Fibroblast of lung (primary cell): ENCODE data around the gene SLC35A1. TPM values are rescaled to one million over a fixed set of nuclear protein-coding genes. Genes with fewer than 3 reads are reported as not detected.

Experiments used
- DNase-seq, 2 donors: peaks; one replicate each; pipeline versions ENCODE4 v3.0.0 to v3.0.0-alpha.2; 2010; ENCODE audit warnings: low read depth in 2 of 2
- H2AFZ ChIP-seq: 2 replicates; pipeline ENCODE4 v1.5.1; 2012; ENCODE audit warnings: low read length, control low read depth, inconsistent platforms
- H3K27ac ChIP-seq: 2 replicates; pipeline ENCODE4 v1.5.1; 2011; ENCODE audit warnings: low read length, control low read depth; ENCODE audit not compliant: insufficient read depth
- H3K27me3 ChIP-seq: 2 replicates; pipeline ENCODE4 v1.5.1; 2011; ENCODE audit warnings: mild to moderate bottlenecking, low read length; ENCODE audit not compliant: control insufficient read depth, insufficient read depth
- H3K36me3 ChIP-seq: 2 replicates; pipeline ENCODE4 v1.5.1; 2011; ENCODE audit warnings: low read length; ENCODE audit not compliant: control insufficient read depth, insufficient read depth
- H3K4me1 ChIP-seq: 2 replicates; pipeline ENCODE4 v1.5.1; 2011; ENCODE audit warnings: low read length; ENCODE audit not compliant: control insufficient read depth, insufficient read depth; ENCODE audit errors: extremely low read depth
- H3K4me2 ChIP-seq: 2 replicates; pipeline ENCODE4 v1.5.1; 2011; ENCODE audit warnings: low read length, control low read depth; ENCODE audit not compliant: insufficient read depth; ENCODE audit errors: extremely low read depth
- H3K4me3 ChIP-seq, 4 experiments: fragments of 200-600 bp in 1 of 4; sonication (generic) in 1 of 4; replicated peaks in 1 of 4; 2 replicates each; pipeline ENCODE4 v1.5.1; 2011 to 2016; ENCODE audit warnings: low read length in 4 of 4, low read depth in 3 of 4, mild to moderate bottlenecking in 3 of 4, control low read depth in 2 of 4, inconsistent platforms in 1 of 4, mixed read lengths in 1 of 4; ENCODE audit not compliant: insufficient read depth in 1 of 4; ENCODE audit errors: control extremely low read depth in 1 of 4
- H3K79me2 ChIP-seq: 2 replicates; pipeline ENCODE4 v1.5.1; 2012; ENCODE audit warnings: mild to moderate bottlenecking, low read length, inconsistent platforms; ENCODE audit not compliant: control insufficient read depth, insufficient read depth
- H3K9ac ChIP-seq: 2 replicates; pipeline ENCODE4 v1.5.1; 2011; ENCODE audit warnings: mild to moderate bottlenecking, low read length, control low read depth; ENCODE audit not compliant: insufficient read depth
- H3K9me3 ChIP-seq: 2 replicates; pipeline ENCODE4 v1.5.1; 2012; ENCODE audit warnings: low read depth, low read length; ENCODE audit not compliant: control insufficient read depth, insufficient read depth
- H4K20me1 ChIP-seq: 2 replicates; pipeline ENCODE4 v1.5.1; 2011; ENCODE audit warnings: low read length; ENCODE audit not compliant: control insufficient read depth, insufficient read depth; ENCODE audit errors: extremely low read depth
- EZH2 ChIP-seq: IDR thresholded peaks from 2 replicates; pipeline ENCODE4 v1.5.1; 2012; ENCODE audit warnings: low read length, control low read depth, mild to moderate bottlenecking; ENCODE audit errors: missing control alignments
- polyA plus RNA-seq, 2 donors: library from polyadenylated mRNA; depleted of rRNA in 1 of 2; stranded (reverse) in 1 of 2; unstranded in 1 of 2; fragments of >200 nt; gene quantifications; 2 replicates each; pipeline ENCODE4 v1.2.1, GENCODE V29; 2011 to 2012; ENCODE audit warnings: missing spikeins in 1 of 2
- total RNA-seq: library from RNA; depleted of rRNA; stranded (reverse); fragments of >200 nt; gene quantifications from 2 replicates; pipeline ENCODE4 v1.2.1, GENCODE V29; 2014
- TF ChIP-seq, protein P1 (sequence below), 2 donors: IDR thresholded peaks in 1 of 2; conservative IDR thresholded peaks in 1 of 2; 1 replicate in 1 of 2; 2 replicates in 1 of 2; pipeline ENCODE4 v1.5.1; 2011 to 2012; ENCODE audit warnings: low read length in 2 of 2, control low read depth in 1 of 2, inconsistent platforms in 1 of 2, low read depth in 1 of 2, mild to moderate bottlenecking in 1 of 2

SLC35A1 gene
- total and polyA plus RNA-seq, 2 donors (not counting 1 experiment from before 2014, with no cell fraction given) = 27.6 to 35.8 TPM

DNA sequence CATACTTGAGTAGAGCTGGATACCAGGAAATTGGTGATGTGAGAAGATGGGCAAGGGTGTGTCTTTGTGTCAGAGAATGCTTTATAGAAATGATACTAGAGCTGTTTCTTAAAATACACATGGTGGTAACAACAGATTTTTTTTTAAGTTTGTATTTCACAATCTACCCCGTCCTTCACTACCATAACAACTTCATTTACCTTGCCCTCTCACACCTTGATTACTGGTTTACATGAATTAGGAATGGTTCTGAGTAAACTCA, 71.6 kb downstream of the SLC35A1 start:
- Histone ChIP-seq H3K36me3 (peaks cover 3% of the 10 kb centered on the region), H3K9ac (no peak overlapping the region), H3K4me1 (no peaks in the 10 kb centered on the region), H4K20me1 (no peaks in the 10 kb centered on the region), H3K4me3 (no peak overlapping the region), H3K79me2 (no peaks in the 10 kb centered on the region), H3K4me2 (no peak overlapping the region), H3K27me3 (no peaks in the 10 kb centered on the region), H3K9me3 (no peaks in the 10 kb centered on the region), H2AFZ (no peak overlapping the region), H3K27ac (no peak overlapping the region)
- no peak for TF ChIP-seq EZH2
- TF ChIP-seq, protein P1, sequence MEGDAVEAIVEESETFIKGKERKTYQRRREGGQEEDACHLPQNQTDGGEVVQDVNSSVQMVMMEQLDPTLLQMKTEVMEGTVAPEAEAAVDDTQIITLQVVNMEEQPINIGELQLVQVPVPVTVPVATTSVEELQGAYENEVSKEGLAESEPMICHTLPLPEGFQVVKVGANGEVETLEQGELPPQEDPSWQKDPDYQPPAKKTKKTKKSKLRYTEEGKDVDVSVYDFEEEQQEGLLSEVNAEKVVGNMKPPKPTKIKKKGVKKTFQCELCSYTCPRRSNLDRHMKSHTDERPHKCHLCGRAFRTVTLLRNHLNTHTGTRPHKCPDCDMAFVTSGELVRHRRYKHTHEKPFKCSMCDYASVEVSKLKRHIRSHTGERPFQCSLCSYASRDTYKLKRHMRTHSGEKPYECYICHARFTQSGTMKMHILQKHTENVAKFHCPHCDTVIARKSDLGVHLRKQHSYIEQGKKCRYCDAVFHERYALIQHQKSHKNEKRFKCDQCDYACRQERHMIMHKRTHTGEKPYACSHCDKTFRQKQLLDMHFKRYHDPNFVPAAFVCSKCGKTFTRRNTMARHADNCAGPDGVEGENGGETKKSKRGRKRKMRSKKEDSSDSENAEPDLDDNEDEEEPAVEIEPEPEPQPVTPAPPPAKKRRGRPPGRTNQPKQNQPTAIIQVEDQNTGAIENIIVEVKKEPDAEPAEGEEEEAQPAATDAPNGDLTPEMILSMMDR (conservative IDR thresholded peaks at IDR 0.05 in 1 of 2, IDR thresholded peaks at IDR 0.05 in 1 of 2; ENCODE audit: low read depth in 1 of 2, low read length in 2 of 2) = no peak
- no peak for DNase-seq

DNA sequence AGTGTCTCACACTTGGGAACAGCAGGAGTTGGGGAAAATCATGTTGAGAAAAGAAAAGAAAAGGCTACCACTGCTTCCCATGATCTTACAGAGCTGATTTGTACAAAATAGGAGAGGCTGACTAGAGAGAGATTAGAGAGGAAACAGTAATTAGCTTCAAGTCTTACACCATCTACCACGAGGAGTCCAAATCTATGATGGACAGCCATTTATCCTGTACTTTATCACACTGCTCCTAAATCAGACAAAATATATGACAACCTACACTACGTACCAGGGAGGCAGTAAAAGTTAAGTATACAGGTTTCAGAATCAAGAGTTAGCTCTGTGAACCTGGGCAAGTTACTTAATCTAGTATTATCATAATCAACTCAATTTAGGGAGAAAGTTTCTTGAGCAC, 79.0 kb downstream of the SLC35A1 start:
- no peaks in the 10 kb centered on the region for H3K79me2 ChIP-seq
- no peak overlapping the region for H3K27ac ChIP-seq

DNA sequence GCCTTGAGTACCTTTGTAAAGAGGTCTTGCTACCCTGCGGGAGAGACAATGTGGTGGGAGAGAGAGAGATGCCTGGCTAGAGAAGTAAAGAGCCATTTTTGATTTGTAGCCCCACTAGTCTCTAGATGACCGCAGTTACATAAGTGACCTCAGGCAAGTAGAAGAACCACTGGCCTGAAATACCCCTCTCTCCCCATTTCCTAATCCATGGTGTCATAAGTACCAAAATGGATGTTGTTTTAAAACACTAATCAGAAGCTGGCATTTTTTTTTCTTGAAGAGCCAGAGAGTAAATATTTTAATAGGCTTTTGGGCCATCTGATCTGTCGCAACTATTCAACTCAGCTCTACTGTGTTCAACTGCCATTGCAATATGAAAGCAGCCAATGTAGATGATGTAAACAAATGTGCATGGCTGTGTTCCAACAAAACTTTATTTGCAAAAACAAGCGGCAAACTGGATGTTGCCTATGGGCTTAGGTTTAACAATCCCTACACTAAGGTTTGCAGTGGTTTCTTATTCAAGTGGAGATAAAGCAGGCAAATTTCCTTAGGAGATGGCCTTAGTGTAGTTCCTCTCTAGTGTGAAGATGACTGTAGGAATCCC, 80.5 kb downstream of the SLC35A1 start:
- H2AFZ ChIP-seq = no peak overlapping the region
- H4K20me1 ChIP-seq = no peaks in the 10 kb centered on the region
- H3K9me3 ChIP-seq = no peaks in the 10 kb centered on the region
- H3K27ac ChIP-seq = no peak overlapping the region
- no peak overlapping the region for H3K4me3 ChIP-seq
- no peaks in the 10 kb centered on the region for H3K27me3 ChIP-seq
- H3K4me1 ChIP-seq = no peaks in the 10 kb centered on the region
- H3K79me2 ChIP-seq = no peaks in the 10 kb centered on the region
- peak in 1 of 2 donors; percentile 52 for DNase-seq
- no peaks in the 10 kb centered on the region for H3K36me3 ChIP-seq
- no peak overlapping the region for H3K9ac ChIP-seq
- no peak for TF ChIP-seq EZH2
- TF ChIP-seq, protein P1 (conservative IDR thresholded peaks at IDR 0.05 in 1 of 2, IDR thresholded peaks at IDR 0.05 in 1 of 2; ENCODE audit: low read depth in 1 of 2, low read length in 2 of 2) = no peak
- no peak overlapping the region for H3K4me2 ChIP-seq

More for the DNA sequence above, 79.0 kb downstream of the SLC35A1 start:
- Histone ChIP-seq H3K9me3 (no peaks in the 10 kb centered on the region), H2AFZ (no peak overlapping the region), H3K27me3 (no peaks in the 10 kb centered on the region), H3K4me1 (no peaks in the 10 kb centered on the region), H3K4me2 (no peak overlapping the region), H3K36me3 (no peaks in the 10 kb centered on the region), H3K4me3 (no peak overlapping the region), H3K9ac (no peak overlapping the region), H4K20me1 (no peaks in the 10 kb centered on the region)
- TF ChIP-seq, protein P1 (conservative IDR thresholded peaks at IDR 0.05 in 1 of 2, IDR thresholded peaks at IDR 0.05 in 1 of 2; ENCODE audit: low read depth in 1 of 2, low read length in 2 of 2) = no peak
- no peak for TF ChIP-seq EZH2
- DNase-seq = no peak
